HG02943 (cell line): ENCODE measurements around the gene CRTC1.

Experiments
- ATAC-seq: cut with Tn5 transposase; IDR thresholded peaks from one replicate; pipeline ENCODE4 v1.9.1; 2021; ENCODE audit warnings: mild to moderate bottlenecking, low read depth, moderate library complexity; ENCODE audit not compliant: unreplicated experiment

The CRTC1 gene

GRCh38 chr19:18763674-18764590 is 80.5 kb downstream of the CRTC1 start:
- ATAC-seq = no peak

GRCh38 chr19:18764591-18765051 is 81.1 kb downstream of the CRTC1 start:
- ATAC-seq = no peak

DNA sequence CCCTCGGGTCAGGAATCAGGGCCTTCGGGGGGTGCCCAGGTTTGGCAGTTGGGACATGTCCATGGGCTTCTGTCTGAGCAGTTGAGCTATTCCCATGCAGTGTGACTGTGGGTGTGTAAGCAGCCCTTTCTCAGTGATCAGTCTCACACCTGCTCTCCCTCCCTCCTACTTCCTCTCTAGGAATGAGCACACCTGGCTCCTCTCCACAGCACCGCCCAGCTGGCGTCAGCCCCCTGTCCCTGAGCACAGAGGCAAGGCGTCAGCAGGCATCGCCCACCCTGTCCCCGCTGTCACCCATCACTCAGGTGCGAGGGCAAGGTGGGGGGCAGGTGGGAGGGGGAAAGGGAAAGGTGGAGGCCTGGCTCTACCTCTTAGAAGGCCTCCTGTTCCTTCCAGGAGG is 81.7 kb downstream of the CRTC1 start:
- no peak for ATAC-seq

GRCh38 chr19:18768046-18768771 is 84.7 kb downstream of the CRTC1 start:
- ATAC-seq = no peak

GRCh38 chr19:18768997-18769891 is 85.8 kb downstream of the CRTC1 start:
- no peak for ATAC-seq

DNA sequence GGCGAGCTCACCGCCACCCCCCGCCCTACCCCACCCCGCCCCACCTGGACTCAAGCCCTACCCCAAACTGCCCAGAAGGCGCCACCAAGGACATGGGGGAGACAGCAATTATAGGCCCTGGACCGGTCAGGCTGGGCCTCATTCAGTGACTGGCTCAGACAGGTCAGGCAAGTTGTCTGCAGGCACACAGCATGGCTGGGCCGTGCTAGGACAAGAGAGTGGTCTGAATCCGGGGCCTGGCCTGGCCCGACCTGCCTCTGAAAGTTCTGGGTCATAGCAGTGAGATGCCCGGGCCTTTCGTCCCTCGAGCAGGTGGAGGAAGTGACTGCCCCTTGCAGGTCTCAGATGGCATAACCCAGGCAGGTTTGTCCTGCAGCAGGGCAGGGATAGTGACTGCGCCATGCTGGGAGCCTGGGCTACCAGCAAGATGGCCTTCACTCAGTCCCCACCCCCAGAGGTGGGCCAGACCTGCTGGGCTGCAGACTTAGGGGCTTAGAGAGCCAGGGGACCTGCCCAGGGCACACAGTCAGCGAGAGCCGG is 86.6 kb downstream of the CRTC1 start:
- no peak for ATAC-seq

- no peak for ATAC-seq
Measured at GRCh38 chr19:18770663-18771327, 87.3 kb downstream of the CRTC1 start.

GRCh38 chr19:18771328-18772242 is 88.1 kb downstream of the CRTC1 start:
- ATAC-seq = no peak

- ATAC-seq = no peak
Measured at GRCh38 chr19:18772620-18773587, 89.4 kb downstream of the CRTC1 start.

DNA sequence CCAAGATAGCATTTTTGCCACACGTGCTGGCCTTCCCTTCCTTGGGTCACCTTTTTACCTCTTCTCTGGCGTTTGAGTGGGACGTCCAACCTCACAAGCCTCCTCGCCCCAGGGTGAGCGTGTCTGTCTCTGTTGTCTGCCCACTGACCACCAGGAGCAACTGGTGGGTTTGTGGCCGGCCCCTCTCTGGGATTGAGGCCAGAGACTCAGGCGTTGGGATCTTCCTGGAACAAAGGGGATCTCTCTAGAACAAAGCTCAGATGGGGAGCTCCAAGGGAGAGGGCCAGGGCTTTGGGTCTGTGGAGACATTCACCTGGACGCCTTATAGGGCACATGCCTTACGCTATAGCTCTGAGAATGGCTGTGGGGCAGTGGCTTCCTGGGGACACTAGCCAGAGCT is 90.2 kb downstream of the CRTC1 start:
- ATAC-seq = no peak

- ATAC-seq = no peak
Measured at GRCh38 chr19:18774107-18774506, 90.6 kb downstream of the CRTC1 start.

- no peak for ATAC-seq
Measured at GRCh38 chr19:18774782-18775444, 91.4 kb downstream of the CRTC1 start.

DNA sequence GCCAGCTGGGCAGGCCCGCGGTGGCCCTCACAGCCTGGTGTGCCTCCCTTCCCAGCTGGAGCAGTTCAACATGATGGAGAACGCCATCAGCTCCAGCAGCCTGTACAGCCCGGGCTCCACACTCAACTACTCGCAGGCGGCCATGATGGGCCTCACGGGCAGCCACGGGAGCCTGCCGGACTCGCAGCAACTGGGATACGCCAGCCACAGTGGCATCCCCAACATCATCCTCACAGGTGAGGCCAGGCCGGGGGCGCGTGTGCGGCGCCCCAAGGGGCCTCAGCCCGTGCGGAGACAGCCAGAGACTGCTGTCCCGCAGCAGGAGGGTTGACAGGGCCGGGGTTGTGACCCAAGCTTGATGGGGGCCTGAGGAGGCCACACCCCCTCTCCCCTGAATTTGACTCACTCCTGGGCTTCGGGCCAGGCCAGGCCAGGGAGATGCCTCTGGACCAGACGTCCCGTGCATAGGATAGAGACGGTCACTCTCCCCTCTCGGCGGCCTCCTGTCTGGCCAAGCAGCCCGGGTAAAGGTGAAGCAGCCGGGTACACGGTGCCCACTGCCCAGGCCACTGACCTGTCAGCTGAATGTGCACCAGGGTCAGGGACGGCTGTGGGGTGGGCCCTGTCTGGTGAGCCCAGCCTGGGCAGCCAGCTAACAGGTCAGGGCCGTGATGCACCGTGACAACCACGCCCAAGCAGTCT is 92.3 kb downstream of the CRTC1 start:
- ATAC-seq = no peak

GRCh38 chr19:18776288-18776594 is 92.8 kb downstream of the CRTC1 start:
- no peak for ATAC-seq

DNA sequence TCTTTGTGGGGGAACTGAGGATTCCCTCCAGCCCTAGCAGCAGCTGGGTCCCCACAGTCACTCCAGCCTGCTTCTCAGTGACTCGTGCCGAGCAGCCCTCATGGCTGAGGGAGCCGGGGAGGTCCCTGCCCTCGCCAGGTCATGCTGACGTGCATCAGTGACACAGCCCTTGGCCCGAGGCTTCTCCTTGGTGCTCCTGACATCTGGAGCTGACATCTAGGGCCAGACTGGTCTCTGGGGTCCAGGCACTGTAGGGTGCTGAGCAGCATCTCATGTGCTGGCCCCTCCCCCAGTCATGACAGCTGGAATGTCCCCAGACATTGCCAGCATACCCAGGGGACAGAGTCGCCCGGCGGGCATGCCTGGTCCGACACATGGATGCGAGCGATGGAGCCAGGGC is 93.3 kb downstream of the CRTC1 start:
- ATAC-seq = no peak

DNA sequence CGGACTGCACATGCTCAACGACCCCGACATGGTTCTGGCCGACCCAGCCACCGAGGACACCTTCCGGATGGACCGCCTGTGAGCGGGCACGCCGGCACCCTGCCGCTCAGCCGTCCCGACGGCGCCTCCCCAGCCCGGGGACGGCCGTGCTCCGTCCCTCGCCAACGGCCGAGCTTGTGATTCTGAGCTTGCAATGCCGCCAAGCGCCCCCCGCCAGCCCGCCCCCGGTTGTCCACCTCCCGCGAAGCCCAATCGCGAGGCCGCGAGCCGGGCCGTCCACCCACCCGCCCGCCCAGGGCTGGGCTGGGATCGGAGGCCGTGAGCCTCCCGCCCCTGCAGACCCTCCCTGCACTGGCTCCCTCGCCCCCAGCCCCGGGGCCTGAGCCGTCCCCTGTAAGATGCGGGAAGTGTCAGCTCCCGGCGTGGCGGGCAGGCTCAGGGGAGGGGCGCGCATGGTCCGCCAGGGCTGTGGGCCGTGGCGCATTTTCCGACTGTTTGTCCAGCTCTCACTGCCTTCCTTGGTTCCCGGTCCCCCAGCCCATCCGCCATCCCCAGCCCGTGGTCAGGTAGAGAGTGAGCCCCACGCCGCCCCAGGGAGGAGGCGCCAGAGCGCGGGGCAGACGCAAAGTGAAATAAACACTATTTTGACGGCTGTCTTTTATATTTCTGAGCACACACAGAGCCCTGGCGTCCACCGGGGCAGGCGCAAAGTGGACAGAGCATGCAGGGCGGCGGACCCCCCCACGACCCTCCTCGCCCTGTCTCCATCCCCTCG is 94.0 kb downstream of the CRTC1 start:
- ATAC-seq = no peak
